ENCODE measurements around the gene ZNF627. TPM values are rescaled to one million over a fixed set of nuclear protein-coding genes. Genes with fewer than 3 reads are reported as not detected.
"Not testable (repeated sequence)": the region's sequence is repeated elsewhere in the genome, so short reads cannot be mapped to it uniquely, and the experiment has no call there.

ZNF627 gene
- polyA plus RNA-seq, 1 donor, result 15.6 TPM

DNA sequence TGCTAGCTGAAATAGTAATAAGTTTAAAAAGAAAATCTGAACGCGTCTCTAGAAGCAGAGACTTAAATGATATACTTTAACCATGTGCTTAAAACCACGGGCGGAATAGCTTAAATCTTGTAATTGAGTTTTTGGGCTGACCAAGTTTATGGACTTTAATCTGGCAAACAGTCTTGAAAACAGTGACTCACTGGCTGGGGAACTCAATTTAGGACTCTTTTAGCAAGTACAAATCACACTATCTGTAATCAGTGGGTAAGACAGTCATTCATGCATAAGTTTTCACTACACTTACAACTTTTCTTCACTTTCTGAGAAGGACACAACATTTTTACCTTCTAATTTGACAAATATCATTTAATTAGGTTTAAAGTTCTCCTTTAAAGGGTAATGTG is 26.8 kb downstream of the ZNF627 start:
- Histone ChIP-seq H3K27me3 (ENCODE audit: control insufficient read depth, insufficient read depth, low read length) (no peaks in the 10 kb centered on the region), H3K4me3 (ENCODE audit: low read length) (peak overlapping the region; percentile 40), H3K36me3 (ENCODE audit: control insufficient read depth, insufficient read depth, low read length) (peaks cover 16% of the 10 kb centered on the region), H3K9me3 (ENCODE audit: control insufficient read depth, low read depth, low read length) (no peaks in the 10 kb centered on the region), H3K27ac (ENCODE audit: low read length) (peak overlapping the region; percentile 51), H3K4me1 (ENCODE audit: control insufficient read depth, insufficient read depth, low read length) (peaks cover 17% of the 10 kb centered on the region)
- DNase-seq, result peak in 1 of 2 donors; percentile 55
- 5% methylated on average over 4 of the region's 4 CpGs for WGBS (ENCODE audit: insufficient coverage, low lambda C conversion rate)

DNA sequence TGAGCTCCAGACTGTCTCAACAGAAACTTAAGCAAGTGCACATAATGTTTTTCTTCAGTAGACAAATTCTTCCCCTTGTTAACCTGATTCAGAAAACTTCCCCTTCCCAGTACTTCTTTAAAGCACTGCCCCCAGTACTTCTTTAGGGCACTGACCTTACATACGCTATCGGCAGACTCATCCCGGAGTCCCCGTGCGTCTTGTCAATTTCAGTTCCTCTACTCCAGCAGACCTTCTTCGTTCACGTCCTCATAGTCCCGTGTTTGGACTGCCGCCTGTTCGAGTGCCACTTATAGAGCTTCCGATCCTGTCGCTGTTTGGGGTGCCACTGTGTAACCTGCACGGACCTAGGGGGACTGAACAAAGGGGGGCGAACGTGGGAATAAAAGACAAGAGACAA is 29.0 kb downstream of the ZNF627 start:
- no peaks in the 10 kb centered on the region for H3K27me3 ChIP-seq (ENCODE audit: control insufficient read depth, insufficient read depth, low read length)
- WGBS (ENCODE audit: insufficient coverage, low lambda C conversion rate), result 73% methylated on average over 2 of the region's 15 CpGs
- H3K9me3 ChIP-seq (ENCODE audit: control insufficient read depth, low read depth, low read length), result no peaks in the 10 kb centered on the region
- H3K4me1 ChIP-seq (ENCODE audit: control insufficient read depth, insufficient read depth, low read length), result peaks cover 17% of the 10 kb centered on the region
- DNase-seq, result no peak
- H3K27ac ChIP-seq (ENCODE audit: low read length), result no peak overlapping the region
- H3K36me3 ChIP-seq (ENCODE audit: control insufficient read depth, insufficient read depth, low read length), result no peaks in the 10 kb centered on the region
- H3K4me3 ChIP-seq (ENCODE audit: low read length), result no peak overlapping the region

DNA sequence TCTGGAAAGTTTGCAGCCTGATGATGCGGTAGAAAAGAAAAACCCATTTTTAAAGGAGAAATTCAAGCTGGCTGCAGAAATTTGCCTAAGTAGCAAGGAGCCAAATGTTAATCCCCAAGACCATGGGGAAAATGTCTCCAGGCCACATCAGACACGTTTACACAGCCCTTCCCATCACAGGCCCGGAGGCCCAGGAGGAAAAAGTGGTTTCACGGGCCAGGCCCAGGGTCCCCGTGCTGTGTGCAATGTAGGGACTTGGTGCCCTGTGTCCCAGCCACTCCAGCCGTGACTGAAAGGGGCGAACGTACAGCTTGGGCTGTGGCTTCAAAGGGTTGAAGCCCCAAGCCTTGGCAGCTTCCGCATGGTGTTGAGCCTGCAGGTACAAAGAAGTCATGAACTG is 35.9 kb downstream of the ZNF627 start:
- peaks cover 4% of the 10 kb centered on the region for H3K9me3 ChIP-seq (ENCODE audit: control insufficient read depth, low read depth, low read length)
- H3K27me3 ChIP-seq (ENCODE audit: control insufficient read depth, insufficient read depth, low read length), result no peaks in the 10 kb centered on the region
- H3K4me3 ChIP-seq (ENCODE audit: low read length), result no peak overlapping the region
- H3K36me3 ChIP-seq (ENCODE audit: control insufficient read depth, insufficient read depth, low read length), result no peaks in the 10 kb centered on the region
- H3K27ac ChIP-seq (ENCODE audit: low read length), result peak overlapping the region; percentile 25
- peaks cover 11% of the 10 kb centered on the region for H3K4me1 ChIP-seq (ENCODE audit: control insufficient read depth, insufficient read depth, low read length)
- DNase-seq, result no peak
- no CpG with 5 or more reads among the region's 9 CpGs for WGBS (ENCODE audit: insufficient coverage, low lambda C conversion rate)

DNA sequence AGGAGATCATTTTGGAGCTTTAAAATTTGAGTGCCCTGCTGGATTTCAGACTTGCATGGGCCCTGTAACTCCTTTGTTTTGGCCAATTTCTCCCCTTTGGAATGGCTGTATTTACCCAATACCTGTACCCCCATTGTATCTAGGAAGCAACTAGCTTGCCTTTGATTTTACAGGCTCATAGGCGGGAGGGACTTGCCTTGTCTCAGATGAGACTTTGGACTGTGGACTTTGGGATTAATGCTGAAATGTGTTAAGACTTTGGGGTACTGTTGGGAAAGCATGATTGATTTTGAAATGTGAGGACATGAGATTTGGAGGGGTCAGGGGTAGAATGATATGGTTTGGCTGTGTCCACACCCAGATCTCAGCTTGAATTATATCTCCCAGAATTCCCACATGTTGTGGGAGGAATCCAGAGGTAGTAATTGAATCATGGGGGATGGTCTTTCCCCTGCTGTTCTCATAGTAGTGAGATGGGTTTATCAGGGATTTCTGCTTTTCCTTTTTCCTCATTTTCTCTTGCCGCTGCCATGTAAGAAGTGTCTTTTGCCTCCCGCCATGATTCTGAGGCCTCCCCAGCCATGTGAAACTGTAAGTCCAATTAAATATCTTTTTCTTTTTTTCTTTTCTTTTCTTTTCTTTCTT is 36.9 kb downstream of the ZNF627 start:
- peaks cover 11% of the 10 kb centered on the region for H3K4me1 ChIP-seq (ENCODE audit: control insufficient read depth, insufficient read depth, low read length)
- H3K36me3 ChIP-seq (ENCODE audit: control insufficient read depth, insufficient read depth, low read length); H3K27me3 ChIP-seq (ENCODE audit: control insufficient read depth, insufficient read depth, low read length); H3K9me3 ChIP-seq (ENCODE audit: control insufficient read depth, low read depth, low read length); H3K4me3 ChIP-seq (ENCODE audit: low read length): not testable (repeated sequence)
- peak overlapping the region; percentile 74 for H3K27ac ChIP-seq (ENCODE audit: low read length)
- peak; percentile 74 to 88 for DNase-seq
- 15% methylated on average over 2 of the region's 3 CpGs for WGBS (ENCODE audit: insufficient coverage, low lambda C conversion rate)

DNA sequence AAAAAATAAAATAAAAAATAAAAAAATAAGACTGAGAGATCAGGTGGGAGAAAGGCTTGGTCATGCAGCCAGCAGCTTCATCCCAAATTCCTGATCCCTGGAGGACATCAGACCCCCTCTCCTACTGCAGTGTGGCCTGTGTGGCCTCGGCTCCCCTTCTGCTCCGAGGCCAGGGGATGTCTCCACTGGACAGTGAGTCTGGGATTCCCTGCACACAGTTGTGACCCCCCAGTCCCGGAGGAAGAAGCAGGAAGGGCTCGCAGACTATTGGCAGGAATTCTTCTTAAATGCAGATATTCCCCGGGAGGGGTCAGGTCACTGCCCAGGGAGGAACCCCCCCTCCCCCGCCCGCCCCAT is 41.9 kb downstream of the ZNF627 start:
- no peak overlapping the region for H3K27ac ChIP-seq (ENCODE audit: low read length)
- DNase-seq, result no peak
- H3K9me3 ChIP-seq (ENCODE audit: control insufficient read depth, low read depth, low read length), result no peaks in the 10 kb centered on the region
- peaks cover 2% of the 10 kb centered on the region for H3K4me1 ChIP-seq (ENCODE audit: control insufficient read depth, insufficient read depth, low read length)
- H3K27me3 ChIP-seq (ENCODE audit: control insufficient read depth, insufficient read depth, low read length), result no peaks in the 10 kb centered on the region
- H3K4me3 ChIP-seq (ENCODE audit: low read length), result no peak overlapping the region
- H3K36me3 ChIP-seq (ENCODE audit: control insufficient read depth, insufficient read depth, low read length), result no peaks in the 10 kb centered on the region
- no CpG with 5 or more reads among the region's 7 CpGs for WGBS (ENCODE audit: insufficient coverage, low lambda C conversion rate)

DNA sequence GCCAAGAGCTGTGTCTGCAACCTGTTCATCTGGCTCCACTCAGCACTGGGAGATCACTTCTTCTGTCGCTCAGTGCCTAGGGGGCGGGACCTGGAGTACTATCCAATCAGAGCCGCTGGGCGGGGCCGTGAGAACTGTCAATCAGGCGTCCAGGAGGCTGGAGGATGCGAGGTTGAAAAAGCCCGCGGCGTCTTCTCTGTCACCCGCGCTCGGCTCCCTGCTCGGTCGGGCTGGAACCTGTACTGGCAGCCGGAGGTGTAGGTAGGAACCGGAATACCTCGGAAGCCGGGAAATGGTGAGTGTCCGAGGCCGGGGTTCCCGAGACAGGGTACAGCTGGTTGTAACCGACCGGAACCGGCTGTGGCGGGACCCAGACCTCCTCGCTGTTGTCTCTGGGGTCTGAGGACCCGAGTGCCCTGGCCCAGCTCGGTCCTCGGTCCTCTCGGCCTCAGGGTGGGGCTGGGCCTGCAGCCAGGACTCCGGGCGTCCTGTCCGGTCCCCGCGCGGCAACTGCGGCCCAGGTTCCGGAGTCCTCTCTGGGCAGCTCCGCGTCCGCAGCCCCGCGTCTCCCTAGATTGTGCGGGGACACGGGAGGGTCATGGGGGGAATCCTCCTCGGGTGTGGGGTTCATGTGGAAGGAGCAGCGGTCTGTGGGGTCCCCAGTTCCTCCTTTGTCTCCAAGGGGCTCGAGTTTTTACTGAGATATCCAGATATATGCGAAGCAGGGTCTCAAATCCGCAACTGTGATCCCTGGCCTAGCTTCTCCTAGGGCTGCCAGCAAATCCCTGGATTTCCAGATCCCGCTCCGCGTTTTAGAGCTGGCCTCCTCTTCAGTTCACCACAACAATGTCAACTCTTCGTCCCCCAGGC is 42.6 kb downstream of the ZNF627 start:
- WGBS (ENCODE audit: insufficient coverage, low lambda C conversion rate), result no CpG with 5 or more reads among the region's 55 CpGs
- peak overlapping the region; percentile 69 for H3K27ac ChIP-seq (ENCODE audit: low read length)
- H3K4me1 ChIP-seq (ENCODE audit: control insufficient read depth, insufficient read depth, low read length), result peaks cover under 1% of the 10 kb centered on the region
- peak overlapping the region; percentile 68 for H3K4me3 ChIP-seq (ENCODE audit: low read length)
- no peaks in the 10 kb centered on the region for H3K27me3 ChIP-seq (ENCODE audit: control insufficient read depth, insufficient read depth, low read length)
- H3K9me3 ChIP-seq (ENCODE audit: control insufficient read depth, low read depth, low read length), result no peaks in the 10 kb centered on the region
- no peaks in the 10 kb centered on the region for H3K36me3 ChIP-seq (ENCODE audit: control insufficient read depth, insufficient read depth, low read length)
- DNase-seq, result peak; percentile 94 to 97

DNA sequence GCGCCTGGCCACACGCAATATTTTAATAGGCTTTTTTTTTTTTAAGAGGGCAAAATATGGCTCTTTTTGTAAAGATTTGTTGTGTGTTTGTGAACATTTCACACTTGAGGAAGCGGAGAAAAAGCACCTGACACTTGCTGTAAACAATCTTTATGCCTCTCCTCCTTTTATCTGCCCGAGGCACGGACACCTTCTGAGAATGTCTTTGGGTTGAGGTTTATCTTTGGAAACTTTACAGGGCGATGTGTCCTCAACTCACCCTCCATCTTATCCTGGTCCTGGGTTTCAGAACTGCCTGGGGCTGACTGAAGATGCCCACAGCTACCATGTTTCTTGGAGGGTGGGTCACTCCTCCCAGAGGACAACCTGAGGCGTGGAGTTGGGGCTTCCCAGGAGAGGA is 44.0 kb downstream of the ZNF627 start:
- Histone ChIP-seq H3K27me3 (ENCODE audit: control insufficient read depth, insufficient read depth, low read length) (no peaks in the 10 kb centered on the region), H3K27ac (ENCODE audit: low read length) (no peak overlapping the region), H3K4me3 (ENCODE audit: low read length) (no peak overlapping the region), H3K4me1 (ENCODE audit: control insufficient read depth, insufficient read depth, low read length) (no peaks in the 10 kb centered on the region), H3K36me3 (ENCODE audit: control insufficient read depth, insufficient read depth, low read length) (no peaks in the 10 kb centered on the region), H3K9me3 (ENCODE audit: control insufficient read depth, low read depth, low read length) (no peaks in the 10 kb centered on the region)
- no peak for DNase-seq
- WGBS (ENCODE audit: insufficient coverage, low lambda C conversion rate), result no CpG with 5 or more reads among the region's 7 CpGs

DNA sequence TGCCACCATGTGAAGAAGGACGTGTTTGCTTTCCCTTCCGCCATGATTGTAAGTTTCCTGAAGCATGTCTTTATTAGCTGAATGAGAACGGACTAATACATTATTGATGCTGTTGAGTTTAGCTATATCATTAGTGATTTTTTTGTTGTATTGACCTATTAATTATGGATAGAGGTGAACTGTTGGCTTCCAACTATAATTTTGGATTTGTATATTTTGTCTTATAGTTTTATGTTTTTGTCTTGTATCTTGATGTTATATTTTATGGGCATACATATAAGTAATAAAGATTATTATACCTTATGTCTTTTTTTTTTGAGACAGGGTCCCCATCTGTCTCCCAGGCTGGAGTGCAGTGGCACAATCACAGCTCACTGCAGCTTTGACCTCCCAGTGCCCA is 45.6 kb downstream of the ZNF627 start:
- Histone ChIP-seq H3K36me3 (ENCODE audit: control insufficient read depth, insufficient read depth, low read length) (no peaks in the 10 kb centered on the region), H3K9me3 (ENCODE audit: control insufficient read depth, low read depth, low read length) (no peaks in the 10 kb centered on the region), H3K27ac (ENCODE audit: low read length) (no peak overlapping the region), H3K27me3 (ENCODE audit: control insufficient read depth, insufficient read depth, low read length) (no peaks in the 10 kb centered on the region), H3K4me3 (ENCODE audit: low read length) (no peak overlapping the region), H3K4me1 (ENCODE audit: control insufficient read depth, insufficient read depth, low read length) (no peaks in the 10 kb centered on the region)
- no peak for DNase-seq
- WGBS (ENCODE audit: insufficient coverage, low lambda C conversion rate), result no CpG with 5 or more reads among the region's 3 CpGs

DNA sequence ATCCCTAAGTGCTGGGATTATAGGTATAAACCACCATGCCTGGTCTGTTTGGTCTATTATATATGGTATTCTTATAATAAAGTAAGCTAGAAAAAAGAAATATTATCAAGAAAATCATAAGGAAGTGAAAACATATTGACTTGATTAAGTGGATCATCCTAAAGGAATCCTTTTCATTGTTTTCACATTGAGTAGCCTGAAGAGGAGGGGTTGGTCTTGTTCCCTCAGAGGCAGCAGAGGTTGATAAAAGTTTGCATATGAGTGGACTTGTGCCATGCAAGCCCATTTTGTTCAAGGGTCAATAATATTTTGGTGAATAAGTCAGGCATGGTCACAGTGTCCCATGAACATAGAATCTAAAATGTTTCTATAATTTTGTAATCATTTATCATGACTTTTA is 52.7 kb downstream of the ZNF627 start:
- DNase-seq, result no peak
- H3K9me3 ChIP-seq (ENCODE audit: control insufficient read depth, low read depth, low read length), result peaks cover 17% of the 10 kb centered on the region
- H3K27me3 ChIP-seq (ENCODE audit: control insufficient read depth, insufficient read depth, low read length), result no peaks in the 10 kb centered on the region
- H3K4me3 ChIP-seq (ENCODE audit: low read length), result no peak overlapping the region
- H3K36me3 ChIP-seq (ENCODE audit: control insufficient read depth, insufficient read depth, low read length), result peaks cover 13% of the 10 kb centered on the region
- no peak overlapping the region for H3K27ac ChIP-seq (ENCODE audit: low read length)
- H3K4me1 ChIP-seq (ENCODE audit: control insufficient read depth, insufficient read depth, low read length), result no peaks in the 10 kb centered on the region

DNA sequence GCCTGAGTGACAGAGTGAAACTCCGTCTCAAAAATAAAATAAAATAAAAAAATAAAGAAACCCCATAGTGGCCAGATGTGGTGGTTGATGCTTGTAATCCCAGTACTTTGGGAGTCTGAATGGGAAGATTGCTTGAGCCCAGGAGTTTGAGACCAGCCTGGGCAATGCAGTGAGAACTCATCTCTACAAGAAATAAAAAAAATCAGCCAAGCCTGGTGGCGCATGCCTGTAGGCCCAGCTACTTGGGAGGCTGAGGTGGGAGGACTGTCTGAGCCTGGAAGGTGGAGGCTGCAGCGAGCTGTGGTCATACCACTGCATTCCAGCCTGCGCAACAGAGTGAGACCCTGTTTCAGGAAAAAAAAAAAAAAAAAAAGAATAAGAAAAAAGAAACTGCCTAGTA is 53.8 kb downstream of the ZNF627 start:
- Histone ChIP-seq H3K27ac (ENCODE audit: low read length) (no peak overlapping the region), H3K9me3 (ENCODE audit: control insufficient read depth, low read depth, low read length) (peaks cover 17% of the 10 kb centered on the region), H3K36me3 (ENCODE audit: control insufficient read depth, insufficient read depth, low read length) (peaks cover 13% of the 10 kb centered on the region), H3K27me3 (ENCODE audit: control insufficient read depth, insufficient read depth, low read length) (no peaks in the 10 kb centered on the region), H3K4me1 (ENCODE audit: control insufficient read depth, insufficient read depth, low read length) (no peaks in the 10 kb centered on the region), H3K4me3 (ENCODE audit: low read length) (no peak overlapping the region)
- 100% methylated on average over 1 of the region's 4 CpGs for WGBS (ENCODE audit: insufficient coverage, low lambda C conversion rate)
- no peak for DNase-seq

DNA sequence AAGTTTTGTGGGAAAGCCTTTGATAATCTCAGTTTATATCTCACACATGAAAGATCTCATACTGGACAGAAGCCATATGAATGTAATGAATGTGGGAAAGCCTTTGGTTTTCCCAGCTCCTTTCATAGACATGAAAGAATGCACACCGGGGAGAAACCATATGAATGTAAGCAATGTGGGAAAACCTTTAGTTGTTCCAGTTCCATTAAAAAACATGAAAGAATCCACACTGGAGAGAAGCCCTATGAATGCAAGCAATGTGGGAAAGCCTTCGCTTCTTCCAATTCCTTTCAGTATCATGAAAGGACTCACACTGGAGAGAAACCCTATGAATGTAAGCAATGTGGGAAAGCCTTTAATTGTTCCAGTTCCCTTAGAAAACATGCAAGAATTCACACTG is 54.8 kb downstream of the ZNF627 start:
- Histone ChIP-seq H3K9me3 (ENCODE audit: control insufficient read depth, low read depth, low read length) (peaks cover 17% of the 10 kb centered on the region), H3K4me3 (ENCODE audit: low read length) (no peak overlapping the region), H3K27ac (ENCODE audit: low read length) (no peak overlapping the region), H3K4me1 (ENCODE audit: control insufficient read depth, insufficient read depth, low read length) (no peaks in the 10 kb centered on the region), H3K27me3 (ENCODE audit: control insufficient read depth, insufficient read depth, low read length) (no peaks in the 10 kb centered on the region), H3K36me3 (ENCODE audit: control insufficient read depth, insufficient read depth, low read length) (peaks cover 13% of the 10 kb centered on the region)
- WGBS (ENCODE audit: insufficient coverage, low lambda C conversion rate), result 57% methylated on average over 1 of the region's 2 CpGs
- DNase-seq, result no peak

All from large intestine (tissue), 3 donors.